Activated effector memory CD4-positive, alpha-beta T cell treated with anti-CD3 and anti-CD28 coated beads, Interleukin-2, amount 50 U/mL, for 16 hours (primary cell): ENCODE results near the gene TLCD4.
A peak's percentile ranks its signal among the peaks of the same experiment; 100 is the strongest.
"Not testable (repeated sequence)": the region's sequence is repeated elsewhere in the genome, so short reads cannot be mapped to it uniquely, and the experiment has no call there.

ENCODE experiments used
- DNase-seq: peaks from one replicate; pipeline ENCODE4 v3.0.0-alpha.2; 2020

TLCD4 gene

GRCh38 chr1:95117207-95118066 is at the start of gene TLCD4:
Gene TLCD4 (plus strand): TSS chr1:95117355. CDS start chr1:95143902, 26,547 bp downstream.
- DNase-seq, result peak; percentile 77

DNA sequence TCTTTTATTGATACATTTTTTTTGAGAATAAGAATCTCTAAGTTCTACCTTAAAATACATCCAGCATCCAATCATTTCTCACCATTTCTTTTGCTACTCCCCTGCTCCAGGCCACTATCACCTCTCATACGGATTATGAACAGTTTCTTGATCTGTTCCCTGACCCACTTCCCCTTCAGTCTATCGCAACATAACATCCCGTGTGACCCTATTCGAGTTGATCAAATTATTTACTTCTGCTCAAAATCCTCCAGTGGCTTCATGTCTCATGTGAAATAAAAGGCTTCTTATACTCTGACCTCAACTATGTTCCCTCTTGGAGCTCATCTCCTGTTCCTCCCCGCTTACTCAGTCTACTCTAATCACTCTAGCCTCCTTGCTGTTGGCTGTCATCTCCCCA is 49.6 kb upstream of the TLCD4 start:
- no peak for DNase-seq

DNA sequence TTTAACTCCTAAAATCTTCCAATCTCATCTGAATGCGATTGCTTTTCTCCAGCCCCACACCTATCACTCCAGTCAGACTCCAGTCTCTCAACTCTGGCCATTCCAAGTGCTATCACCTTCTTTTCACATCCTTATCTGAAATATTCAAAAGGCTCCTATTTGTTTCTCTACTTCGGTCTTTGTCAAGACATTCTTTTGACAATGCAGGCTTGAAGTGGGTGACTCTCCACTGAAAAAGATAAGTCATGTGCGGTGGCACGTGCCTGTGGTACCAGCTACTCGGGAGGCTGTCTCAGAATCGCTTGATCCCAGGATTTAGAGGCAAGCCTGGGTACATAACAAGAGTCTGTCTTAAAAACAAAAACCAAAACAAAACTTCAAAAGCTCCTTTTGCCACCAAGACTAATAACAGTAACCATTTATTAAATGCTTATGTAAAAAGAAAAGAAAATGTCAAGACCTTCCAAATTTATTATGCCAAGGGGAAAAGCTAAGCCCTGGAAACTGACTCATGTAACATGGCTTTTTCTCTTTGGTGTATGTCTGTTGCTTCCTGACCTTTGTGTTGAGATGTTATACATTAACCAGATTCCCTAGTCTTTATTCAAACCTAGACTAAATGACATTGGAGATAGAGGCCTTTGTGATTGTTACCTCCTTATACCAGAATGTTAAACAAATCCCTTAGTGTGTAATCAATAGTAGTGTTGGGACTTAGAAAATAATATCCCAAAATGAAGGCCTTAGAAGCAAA is 48.0 kb upstream of the TLCD4 start:
- no peak for DNase-seq

DNA sequence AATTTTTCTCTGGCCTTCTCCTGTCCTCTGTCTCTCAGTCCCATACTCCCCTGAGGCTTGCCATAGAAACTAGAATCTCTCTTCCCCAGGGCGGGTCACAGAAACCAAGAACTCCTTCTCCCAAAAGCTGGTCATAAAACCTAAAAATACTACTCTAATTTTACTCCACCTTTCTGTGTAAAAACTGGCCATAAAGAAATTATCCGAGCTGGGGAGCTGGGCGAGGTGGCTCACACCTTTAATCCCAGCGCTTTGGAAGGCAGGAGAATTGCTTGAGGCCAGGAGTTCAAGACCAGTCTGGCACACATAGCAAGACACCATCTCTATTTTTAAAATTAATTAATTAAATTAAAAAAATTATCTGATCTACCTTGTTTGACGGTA is 47.5 kb upstream of the TLCD4 start:
- no peak for DNase-seq

DNA sequence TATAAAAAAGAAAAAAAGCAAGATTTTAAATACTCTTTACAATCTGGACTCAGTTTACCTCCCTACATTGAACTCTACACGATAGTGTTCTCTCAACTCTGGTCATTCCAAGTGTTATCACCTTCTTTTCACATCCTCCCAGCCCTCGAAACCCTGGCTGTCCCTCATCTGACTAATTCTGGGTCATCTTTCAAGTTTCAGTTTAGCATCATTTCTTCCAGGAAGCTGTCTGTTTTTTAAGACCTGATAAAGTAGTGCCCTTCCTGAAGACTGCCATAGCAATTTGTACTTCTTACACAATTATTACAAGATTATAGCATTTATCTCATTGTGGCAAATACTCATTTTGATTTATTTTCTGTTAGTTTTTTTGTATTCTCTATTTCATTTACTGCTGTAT is 45.6 kb upstream of the TLCD4 start:
- DNase-seq, result no peak

DNA sequence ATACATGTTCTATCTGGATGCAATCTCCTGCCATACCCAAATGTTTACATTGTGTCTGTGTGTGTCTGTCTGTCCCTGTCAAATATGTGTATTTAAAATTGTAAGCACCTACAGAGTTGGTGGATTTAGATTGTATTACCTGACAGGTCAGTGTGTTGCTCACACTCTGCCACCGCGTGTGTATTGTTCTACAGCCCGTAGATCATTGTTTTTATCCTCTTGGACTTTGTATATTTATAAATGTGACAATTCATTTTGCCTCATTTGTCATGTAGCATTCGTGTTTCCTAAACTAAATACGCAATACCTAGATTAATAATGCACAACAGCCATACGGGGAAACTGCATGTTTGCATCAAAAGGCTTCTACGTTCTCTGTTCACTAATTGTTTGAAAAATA is 45.0 kb upstream of the TLCD4 start:
- no peak for DNase-seq

- peak; percentile 97 for DNase-seq
These were observed 44.4 kb upstream of the TLCD4 start, which contains the start of gene ALG14 for GRCh38 chr1:95072532-95073419. Gene ALG14 (minus strand): TSS chr1:95072951. CDS start chr1:95072898, 53 bp downstream.

- DNase-seq, result no peak
These were observed 43.7 kb upstream of the TLCD4 start for GRCh38 chr1:95073446-95073845.

- DNase-seq, result no peak
These were observed 41.1 kb upstream of the TLCD4 start for GRCh38 chr1:95076034-95076433.

- DNase-seq, result no peak
These were observed 36.7 kb upstream of the TLCD4 start for GRCh38 chr1:95080446-95080845.

DNA sequence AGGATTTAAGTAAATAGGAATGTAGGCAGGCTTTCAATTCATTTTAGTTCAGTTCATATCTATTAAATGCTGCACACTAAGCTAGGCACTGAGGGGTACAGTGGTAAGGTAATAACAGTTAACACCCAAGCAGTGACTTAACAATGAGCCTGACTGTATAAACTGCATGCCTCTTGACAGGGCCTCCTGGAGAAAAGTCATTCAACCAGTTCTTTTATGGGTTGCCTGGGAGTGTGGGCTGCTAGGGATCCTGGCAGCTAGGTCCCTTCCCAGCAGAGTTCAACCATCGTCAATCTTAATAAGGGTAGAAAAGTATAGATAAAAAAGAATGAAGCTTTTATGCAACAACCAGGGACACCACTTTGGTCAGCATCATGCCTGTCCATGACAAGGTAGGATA is 36.3 kb upstream of the TLCD4 start:
- no peak for DNase-seq

DNA sequence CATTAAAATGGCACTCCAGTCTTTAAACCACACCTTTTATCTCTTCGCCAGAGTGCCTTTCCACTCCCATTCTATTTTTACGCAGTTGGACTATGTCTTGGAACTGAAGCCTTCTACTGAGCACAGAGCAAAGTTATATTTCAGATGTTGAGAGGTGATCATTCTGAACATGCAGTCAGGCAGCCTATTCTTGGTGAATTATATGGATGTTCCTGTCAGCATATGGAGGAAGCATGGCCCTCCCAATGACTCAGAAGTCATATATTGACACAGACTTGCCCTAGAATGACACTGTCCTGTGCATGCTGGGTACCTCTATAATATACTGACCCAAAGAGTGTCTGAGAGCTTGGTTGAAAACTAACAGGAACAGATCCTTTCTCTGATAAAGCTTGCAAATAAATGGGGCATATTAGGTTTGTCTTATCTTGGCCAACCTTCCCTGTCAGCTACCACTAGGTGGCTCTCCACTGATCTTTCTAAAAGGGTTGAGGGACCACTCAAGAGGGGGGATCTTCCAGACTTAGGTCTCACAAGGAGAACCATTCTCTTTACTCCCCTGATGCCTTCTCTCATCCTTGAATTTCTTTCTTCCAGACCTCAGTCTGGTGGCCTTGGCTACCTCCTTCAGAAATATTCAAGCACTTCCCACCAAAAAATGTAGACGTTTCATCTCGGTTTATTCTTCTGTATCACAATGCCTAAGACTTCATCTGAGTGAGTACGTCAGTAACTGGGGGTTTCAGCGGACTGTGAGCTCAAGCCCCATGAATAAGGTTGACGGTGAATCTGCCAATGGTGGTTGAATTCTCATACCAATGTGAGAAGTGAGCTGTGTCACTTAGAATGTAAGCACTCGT is 32.6 kb upstream of the TLCD4 start:
- no peak for DNase-seq

- DNase-seq, result no peak
These were observed 31.8 kb upstream of the TLCD4 start for GRCh38 chr1:95085376-95085775.

DNA sequence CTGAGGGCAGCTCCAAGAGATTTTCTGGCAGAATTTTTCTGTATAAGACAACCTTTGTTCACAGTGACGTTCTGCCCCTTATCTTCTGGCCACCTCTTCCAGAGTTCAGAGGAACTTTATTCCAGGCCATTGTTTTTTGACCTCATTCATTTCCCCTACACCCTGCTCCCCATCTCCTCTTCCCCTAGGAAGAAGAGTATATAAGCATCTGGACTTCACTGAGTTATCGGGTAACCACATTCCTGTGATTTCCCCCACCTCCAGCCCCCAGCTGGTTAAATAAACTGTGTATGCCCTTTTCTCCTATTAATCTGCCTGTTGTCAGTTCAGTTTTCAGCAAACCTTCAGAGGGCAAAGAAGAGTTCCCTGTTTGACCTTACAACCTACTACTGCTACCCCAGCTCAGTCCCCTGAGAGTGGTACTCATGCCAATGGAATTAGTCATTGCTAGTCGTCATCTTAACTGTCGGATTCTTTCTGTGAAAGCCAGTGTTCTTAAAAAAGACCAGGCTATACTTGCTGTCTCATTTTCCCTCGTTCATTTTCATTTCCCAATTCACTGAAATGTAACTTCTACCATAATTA is 30.1 kb upstream of the TLCD4 start:
- no peak for DNase-seq

GRCh38 chr1:95088303-95088702 is 28.9 kb upstream of the TLCD4 start:
- no peak for DNase-seq

- DNase-seq, result no peak
These were observed 27.4 kb upstream of the TLCD4 start for GRCh38 chr1:95089650-95090287.

DNA sequence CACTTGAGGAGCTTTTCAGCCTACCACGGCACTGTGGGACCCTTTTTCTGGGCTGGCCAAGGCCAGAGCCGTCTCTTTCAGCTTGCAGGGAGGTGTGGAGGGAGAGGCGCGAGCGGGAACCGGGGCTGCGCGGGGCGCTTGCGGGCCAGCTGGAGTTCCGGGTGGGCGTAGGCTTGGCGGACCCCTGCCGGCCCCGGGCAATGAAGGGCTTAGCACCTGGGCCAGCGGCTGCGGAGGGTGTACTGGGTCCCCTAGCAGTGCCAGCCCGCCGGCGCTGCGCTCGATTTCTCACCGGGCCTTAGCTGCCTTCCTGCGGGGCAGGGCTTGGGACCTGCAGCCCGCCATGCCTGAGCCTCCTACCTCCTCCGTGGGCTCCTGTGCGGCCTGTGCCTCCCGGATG is 25.9 kb upstream of the TLCD4 start:
- not testable (repeated sequence) for DNase-seq

GRCh38 chr1:95092891-95093290 is 24.3 kb upstream of the TLCD4 start:
- DNase-seq, result not testable (repeated sequence)

DNA sequence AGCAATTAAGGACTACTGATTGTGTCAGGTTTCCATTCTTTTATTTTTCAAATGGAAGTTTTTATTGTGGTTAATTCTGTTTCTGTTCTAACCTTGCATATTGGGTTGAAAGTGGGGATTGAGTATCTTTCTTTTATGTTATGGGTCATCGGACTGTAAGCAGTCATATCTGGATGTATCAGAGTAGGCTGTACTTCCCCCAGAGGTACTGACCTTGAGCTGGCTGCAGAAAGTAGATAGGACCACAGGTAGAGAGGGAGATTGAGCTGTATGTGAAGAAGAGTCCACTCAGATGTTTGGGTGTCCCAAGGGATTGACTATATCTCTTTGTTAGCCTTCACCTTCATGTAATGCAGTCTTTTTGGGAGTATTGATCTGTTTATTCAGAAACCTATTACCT is 23.9 kb upstream of the TLCD4 start:
- no peak for DNase-seq

GRCh38 chr1:95094923-95095322 is 22.2 kb upstream of the TLCD4 start:
- no peak for DNase-seq

DNA sequence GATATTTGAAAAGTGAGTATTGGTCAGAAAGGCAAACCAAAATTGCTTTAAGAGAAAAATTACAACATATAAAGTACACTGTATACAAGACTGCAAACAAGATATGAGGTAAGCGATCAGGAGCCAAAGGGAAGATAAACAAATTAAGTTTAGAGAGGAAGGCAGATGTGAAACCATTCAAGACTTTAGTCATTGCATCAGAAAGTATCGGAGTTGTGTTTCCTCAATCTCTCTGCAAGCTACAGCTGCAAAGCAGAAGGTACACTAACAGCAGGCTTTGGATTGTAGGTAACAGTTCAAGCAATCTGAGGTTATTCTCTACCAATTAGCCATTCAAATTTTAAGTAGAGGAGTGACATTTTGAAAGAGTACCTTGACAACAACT is 21.3 kb upstream of the TLCD4 start:
- no peak for DNase-seq
